KG1 (cell line): ENCODE measurements around the gene GRK3.
A peak's percentile ranks its signal among the peaks of the same experiment; 100 is the strongest.
"Not testable (repeated sequence)": the region's sequence is repeated elsewhere in the genome, so short reads cannot be mapped to it uniquely, and the experiment has no call there.

Experiments used
- DNase-seq: peaks from one replicate; lab custom pipeline; 2025; lab: John Stamatoyannopoulos, UW

GRK3 gene

GRCh38 chr22:25572708-25573171 is 8.3 kb downstream of the GRK3 start:
- DNase-seq: peak; percentile 12

- no peak for DNase-seq
Observed at GRCh38 chr22:25573841-25574240, 9.4 kb downstream of the GRK3 start.

- DNase-seq: no peak
Observed at GRCh38 chr22:25574736-25575135, 10.3 kb downstream of the GRK3 start.

GRCh38 chr22:25575674-25576392 is 11.4 kb downstream of the GRK3 start:
- not testable (repeated sequence) for DNase-seq

GRCh38 chr22:25581452-25581851 is 17.0 kb downstream of the GRK3 start:
- not testable (repeated sequence) for DNase-seq

GRCh38 chr22:25582946-25583345 is 18.5 kb downstream of the GRK3 start:
- DNase-seq: no peak

GRCh38 chr22:25584993-25585392 is 20.5 kb downstream of the GRK3 start:
- DNase-seq: not testable (repeated sequence)

- DNase-seq: not testable (repeated sequence)
Observed at GRCh38 chr22:25589664-25590063, 25.2 kb downstream of the GRK3 start.

GRCh38 chr22:25593323-25593722 is 28.8 kb downstream of the GRK3 start:
- DNase-seq: not testable (repeated sequence)

- DNase-seq: no peak
Observed at GRCh38 chr22:25598609-25599008, 34.1 kb downstream of the GRK3 start.

- no peak for DNase-seq
Observed at GRCh38 chr22:25602445-25602844, 38.0 kb downstream of the GRK3 start.

GRCh38 chr22:25602916-25603315 is 38.4 kb downstream of the GRK3 start:
- no peak for DNase-seq

- not testable (repeated sequence) for DNase-seq
Observed at GRCh38 chr22:25605146-25605545, 40.7 kb downstream of the GRK3 start.

GRCh38 chr22:25605565-25605964 is 41.1 kb downstream of the GRK3 start:
- not testable (repeated sequence) for DNase-seq

- not testable (repeated sequence) for DNase-seq
Observed at GRCh38 chr22:25611284-25611683, 46.8 kb downstream of the GRK3 start.

- DNase-seq: not testable (repeated sequence)
Observed at GRCh38 chr22:25613131-25613530, 48.7 kb downstream of the GRK3 start.

GRCh38 chr22:25613558-25613957 is 49.1 kb downstream of the GRK3 start:
- DNase-seq: not testable (repeated sequence)

GRCh38 chr22:25614791-25615190 is 50.3 kb downstream of the GRK3 start:
- not testable (repeated sequence) for DNase-seq

- no peak for DNase-seq
Observed at GRCh38 chr22:25621986-25622385, 57.5 kb downstream of the GRK3 start.

- no peak for DNase-seq
Observed at GRCh38 chr22:25623310-25623734, 58.8 kb downstream of the GRK3 start.

- no peak for DNase-seq
Observed at GRCh38 chr22:25623851-25624250, 59.4 kb downstream of the GRK3 start.

- no peak for DNase-seq
Observed at GRCh38 chr22:25624476-25624875, 60.0 kb downstream of the GRK3 start.

GRCh38 chr22:25625747-25626623 is 61.5 kb downstream of the GRK3 start:
- not testable (repeated sequence) for DNase-seq
